ENCODE results near the gene OOSP3. TPM values are rescaled to one million over a fixed set of nuclear protein-coding genes. Genes with fewer than 3 reads are reported as not detected.

Gene OOSP3
- polyA plus RNA-seq, 1 of the 3 experiments (the other 2 are of a cell fraction), result not detected

- Histone ChIP-seq H3K9ac (no peak overlapping the region), H3K27me3 (ENCODE audit: insufficient read depth) (no peaks in the 10 kb centered on the region), H3K9me3 (no peaks in the 10 kb centered on the region), H3F3A (replicated peaks; ENCODE audit: insufficient read depth) (peaks cover 4% of the 10 kb centered on the region), H2AFZ (ENCODE audit: low read depth) (0 out of 2 replicates have a peak overlapping the region, but pooled peaks have one; percentile 5), H3K4me2 (no peak overlapping the region), H3K36me3 (replicated peaks in 1 of 2; ENCODE audit: control insufficient read depth in 1 of 2, insufficient read depth in 2 of 2, low read length in 1 of 2) (no peaks in the 10 kb centered on the region), H3K79me2 (ENCODE audit: insufficient read depth) (no peaks in the 10 kb centered on the region), H4K20me1 (ENCODE audit: insufficient read depth) (no peaks in the 10 kb centered on the region), H3K4me3 (ENCODE audit: low read depth in 2 of 2, low read length in 1 of 2) (no peak overlapping the region), H3K27ac (ENCODE audit: low read depth in 2 of 2, low read length in 1 of 2) (no peak overlapping the region), H3K4me1 (ENCODE audit: control insufficient read depth in 1 of 2, insufficient read depth in 2 of 2, low read depth in 1 of 2, low read length in 1 of 2) (no peaks in the 10 kb centered on the region), H3K9me2 (no peaks in the 10 kb centered on the region)
- DNase-seq, result no peak
- POLR2A ChIA-PET, result no interaction called here
- TF ChIP-seq RAD21 (IDR thresholded peaks at IDR 0.05; ENCODE audit: low read length), result no peak
- no peak for TF ChIP-seq TEAD4 (IDR thresholded peaks at IDR 0.05; ENCODE audit: borderline replicate concordance, insufficient read depth)
- no peak for TF ChIP-seq NFIC (IDR thresholded peaks at IDR 0.05; ENCODE audit: borderline replicate concordance)
- no peak for TF ChIP-seq ELF1 (IDR thresholded peaks at IDR 0.05)
- TF ChIP-seq ZBTB33 (IDR thresholded peaks at IDR 0.05; ENCODE audit: borderline replicate concordance, low read depth), result no peak
- no peak for TF ChIP-seq MEF2A (IDR thresholded peaks at IDR 0.05; ENCODE audit: borderline replicate concordance, low read depth)
- no peak for TF ChIP-seq SMC3 (IDR thresholded peaks at IDR 0.05; ENCODE audit: low read depth, low read length)
- TF ChIP-seq CTCF (IDR thresholded peaks at IDR 0.05), result no peak
- no peak for TF ChIP-seq POLR2AphosphoS5 (IDR thresholded peaks at IDR 0.05; ENCODE audit: low read depth, low read length)
- TF ChIP-seq RFX5 (IDR thresholded peaks at IDR 0.05; ENCODE audit: low read length), result no peak
- TF ChIP-seq RCOR1 (IDR thresholded peaks at IDR 0.05; ENCODE audit: low read length), result no peak
- no peak for TF ChIP-seq REST (IDR thresholded peaks at IDR 0.05; ENCODE audit: low read depth, low read length)
- no peak for TF ChIP-seq SIN3A (IDR thresholded peaks at IDR 0.05; ENCODE audit: borderline replicate concordance, low read depth, low read length)
- CTCF ChIA-PET, result interaction anchor here (0.6 to 2.1 kb wide), 10 partner anchors 9 to 290 kb away, joined by 3 to 11 read pairs (median 4); no protein-coding TSS in a partner anchor
- WGBS (ENCODE audit: low lambda C conversion rate), result 34% methylated on average over 2 of the region's 2 CpGs
Measured at GRCh38 chr11:59918480-59918879, 39.9 kb downstream of the OOSP3 start.
